ENCODE measurements around the gene VSNL1. TPM values are rescaled to one million over a fixed set of nuclear protein-coding genes. Genes with fewer than 3 reads are reported as not detected.

Gene VSNL1
- total RNA-seq, 6 donors from 2014 or later: 0.33 to 1.2 (median 0.94) TPM; not detected in 3

DNA sequence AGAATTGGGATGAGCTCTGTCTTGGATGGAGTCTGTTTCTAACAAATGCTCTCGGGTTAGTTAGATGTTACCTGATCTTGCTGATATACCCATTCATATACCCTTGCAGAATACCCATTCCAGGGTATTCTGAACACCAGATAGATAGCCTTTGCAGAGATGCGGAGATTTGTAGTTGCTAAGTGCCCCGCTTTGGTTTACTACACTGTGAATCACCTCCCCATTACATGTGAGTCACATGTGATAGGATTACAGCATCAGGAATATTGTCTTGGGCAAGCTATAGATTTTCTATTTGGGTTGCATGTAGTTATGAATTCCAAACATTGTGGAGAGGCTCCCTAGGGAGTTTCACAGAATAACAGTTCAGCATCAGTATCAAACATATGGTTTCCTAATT, 3.8 kb downstream of the VSNL1 start:
- WGBS, 2 donors: 83 to 87% methylated on average over 3 of the region's 3 CpGs
- H3K27me3 ChIP-seq: peaks cover 0 to 18% (median 6%) of the 10 kb centered on the region in 4 donors
- TF ChIP-seq, protein P1, sequence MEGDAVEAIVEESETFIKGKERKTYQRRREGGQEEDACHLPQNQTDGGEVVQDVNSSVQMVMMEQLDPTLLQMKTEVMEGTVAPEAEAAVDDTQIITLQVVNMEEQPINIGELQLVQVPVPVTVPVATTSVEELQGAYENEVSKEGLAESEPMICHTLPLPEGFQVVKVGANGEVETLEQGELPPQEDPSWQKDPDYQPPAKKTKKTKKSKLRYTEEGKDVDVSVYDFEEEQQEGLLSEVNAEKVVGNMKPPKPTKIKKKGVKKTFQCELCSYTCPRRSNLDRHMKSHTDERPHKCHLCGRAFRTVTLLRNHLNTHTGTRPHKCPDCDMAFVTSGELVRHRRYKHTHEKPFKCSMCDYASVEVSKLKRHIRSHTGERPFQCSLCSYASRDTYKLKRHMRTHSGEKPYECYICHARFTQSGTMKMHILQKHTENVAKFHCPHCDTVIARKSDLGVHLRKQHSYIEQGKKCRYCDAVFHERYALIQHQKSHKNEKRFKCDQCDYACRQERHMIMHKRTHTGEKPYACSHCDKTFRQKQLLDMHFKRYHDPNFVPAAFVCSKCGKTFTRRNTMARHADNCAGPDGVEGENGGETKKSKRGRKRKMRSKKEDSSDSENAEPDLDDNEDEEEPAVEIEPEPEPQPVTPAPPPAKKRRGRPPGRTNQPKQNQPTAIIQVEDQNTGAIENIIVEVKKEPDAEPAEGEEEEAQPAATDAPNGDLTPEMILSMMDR (IDR thresholded peaks at IDR 0.05): no peak
- TF ChIP-seq POLR2A (IDR thresholded peaks at IDR 0.05) (no peak), EP300 (IDR thresholded peaks at IDR 0.05) (no peak), POLR2AphosphoS5 (IDR thresholded peaks at IDR 0.05) (no peak)

DNA sequence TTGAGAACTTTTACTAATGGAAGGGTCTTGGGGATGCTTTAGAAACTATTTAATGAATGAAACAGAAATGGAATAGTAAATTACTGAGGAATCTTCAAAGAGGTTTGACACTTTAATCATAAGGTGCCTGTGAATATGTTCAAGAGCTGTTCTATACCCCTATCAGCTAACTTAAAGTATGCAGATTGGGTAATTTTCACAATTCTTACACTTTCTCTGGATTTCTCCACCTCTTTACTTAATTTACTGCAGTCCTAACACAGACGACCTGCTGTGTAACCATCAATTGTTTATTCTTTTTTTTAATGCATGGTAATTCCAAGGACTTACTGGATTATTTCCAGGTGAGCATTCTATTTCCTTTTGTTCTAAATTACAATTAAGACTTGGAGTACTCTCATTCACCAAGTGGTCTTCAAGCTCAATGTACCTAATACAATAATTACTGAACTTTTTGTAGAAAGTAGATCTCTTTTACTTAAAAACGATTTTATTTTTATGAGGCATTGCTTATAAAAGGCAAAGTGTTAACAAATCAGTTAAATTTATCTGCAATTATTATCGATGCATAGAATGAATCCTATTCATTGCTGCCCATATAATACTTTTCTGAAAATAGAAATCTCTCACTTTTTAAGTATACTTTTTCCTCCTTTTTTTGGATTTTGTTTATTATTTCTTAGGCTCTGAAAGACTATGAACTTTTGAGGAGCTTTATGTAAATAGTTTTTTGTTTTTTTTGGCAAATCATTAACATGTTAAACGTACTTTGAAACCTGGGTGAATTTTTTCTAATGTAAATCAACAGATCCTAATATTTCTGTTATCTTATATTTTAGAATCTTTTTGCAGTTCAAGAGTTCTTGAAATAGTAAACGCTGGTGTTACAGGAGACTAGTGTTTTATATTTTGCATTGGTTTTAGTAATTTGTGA, 5.5 kb downstream of the VSNL1 start:
- H3K4me1 ChIP-seq: peaks cover 0 to 4% (median 2%) of the 10 kb centered on the region in 4 donors
- DNase-seq: no peak
- H3K27ac ChIP-seq: no peak overlapping the region
- no peak for TF ChIP-seq POLR2A (IDR thresholded peaks at IDR 0.05)
- ATAC-seq (ENCODE audit: low FRiP score in 2 of 2): no peak
- 41 to 45% methylated on average over 5 of the region's 5 CpGs for WGBS, 2 donors
- no peak overlapping the region for H3K4me3 ChIP-seq
- no peaks in the 10 kb centered on the region for H3K9me3 ChIP-seq
- H3K36me3 ChIP-seq: no peaks in the 10 kb centered on the region
- H3K27me3 ChIP-seq: peaks cover 0 to 10% (median 2%) of the 10 kb centered on the region in 4 donors

More for the DNA sequence above, 3.8 kb downstream of the VSNL1 start:
- no peak overlapping the region for H3K27ac ChIP-seq
- DNase-seq (no peak), ATAC-seq (ENCODE audit: low FRiP score in 2 of 2) (no peak)
- no peaks in the 10 kb centered on the region for H3K9me3 ChIP-seq
- H3K4me3 ChIP-seq: no peak overlapping the region
- H3K36me3 ChIP-seq: no peaks in the 10 kb centered on the region
- peaks cover 7 to 17% (median 11%) of the 10 kb centered on the region in 4 donors for H3K4me1 ChIP-seq

DNA sequence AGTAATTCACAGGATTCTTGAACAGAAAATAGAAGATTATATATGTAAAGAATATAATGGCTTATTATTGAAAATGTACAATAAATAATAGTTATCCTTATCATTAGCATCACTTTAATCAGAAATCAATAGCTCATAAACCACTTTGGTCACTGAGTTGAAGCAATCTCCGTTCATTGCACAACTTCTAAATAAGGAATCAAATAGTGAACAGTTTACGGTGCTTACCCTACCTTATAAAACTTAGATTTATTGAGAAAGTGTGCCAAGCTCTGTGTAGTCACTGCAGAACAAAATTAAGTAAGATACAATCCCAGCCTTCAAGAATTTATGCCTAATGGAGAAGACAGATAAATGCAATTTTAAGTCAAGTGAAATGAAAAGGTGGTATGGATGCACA, 6.7 kb downstream of the VSNL1 start:
- H3K4me3 ChIP-seq: no peak overlapping the region
- peaks cover 0 to 3% (median 1%) of the 10 kb centered on the region in 4 donors for H3K27me3 ChIP-seq
- H3K9me3 ChIP-seq: no peaks in the 10 kb centered on the region
- H3K36me3 ChIP-seq: no peaks in the 10 kb centered on the region
- 81 to 84% methylated on average over 2 of the region's 2 CpGs for WGBS, 2 donors
- TF ChIP-seq POLR2A (IDR thresholded peaks at IDR 0.05) (no peak), EP300 (IDR thresholded peaks at IDR 0.05) (no peak)
- H3K27ac ChIP-seq: no peak overlapping the region
- no peaks in the 10 kb centered on the region for H3K4me1 ChIP-seq
- DNase-seq (no peak), ATAC-seq (ENCODE audit: low FRiP score in 2 of 2) (no peak)

DNA sequence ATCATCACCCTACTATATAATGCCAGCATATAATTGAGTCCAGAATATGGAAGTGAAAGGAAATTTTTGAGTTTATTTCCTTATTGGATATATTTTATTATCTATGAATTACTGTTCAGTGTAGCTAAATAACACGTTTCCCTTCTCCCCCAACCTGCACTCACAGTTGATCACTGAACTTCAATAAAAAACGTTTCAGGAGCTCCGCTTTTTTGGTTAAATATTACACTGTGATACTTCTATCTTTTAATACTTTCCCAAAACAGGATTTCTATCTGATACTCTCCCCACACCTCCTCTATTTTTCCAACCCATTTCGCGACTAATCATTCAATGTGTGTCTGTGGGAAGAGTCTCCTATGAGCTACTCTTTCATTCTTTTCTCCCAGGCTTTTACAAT, 7.2 kb downstream of the VSNL1 start:
- WGBS, 2 donors: 74 to 75% methylated on average over 5 of the region's 5 CpGs
- ATAC-seq (ENCODE audit: low FRiP score in 2 of 2): no peak

DNA sequence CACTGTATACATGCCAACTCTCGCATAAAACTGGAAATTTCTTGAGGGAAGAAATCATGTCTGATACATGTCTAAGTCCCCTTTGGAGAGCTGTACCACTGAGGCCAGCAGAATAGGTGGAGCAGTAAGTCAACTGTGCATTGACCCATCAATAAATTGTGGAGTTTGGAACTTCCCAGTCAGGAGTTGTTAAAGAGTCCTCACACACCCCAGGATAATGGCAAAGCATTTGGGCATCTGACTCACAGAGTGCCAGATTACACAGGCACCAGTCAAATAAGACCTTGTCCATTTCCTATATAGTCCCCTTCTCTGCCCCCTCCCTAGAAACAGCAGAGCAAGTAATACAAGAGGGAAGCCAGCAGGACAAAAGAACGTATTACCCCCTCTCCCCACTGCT, 10.4 kb downstream of the VSNL1 start:
- no peak overlapping the region for H3K27ac ChIP-seq
- no peaks in the 10 kb centered on the region for H3K36me3 ChIP-seq
- TF ChIP-seq, protein P1 (IDR thresholded peaks at IDR 0.05): no peak
- TF ChIP-seq POLR2A (IDR thresholded peaks at IDR 0.05) (no peak), EP300 (IDR thresholded peaks at IDR 0.05) (no peak), POLR2AphosphoS5 (IDR thresholded peaks at IDR 0.05) (no peak)
- no peak for ATAC-seq (ENCODE audit: low FRiP score in 2 of 2)
- DNase-seq: no peak
- WGBS, 2 donors: 87 to 92% methylated on average over 2 of the region's 2 CpGs
- H3K4me3 ChIP-seq: no peak overlapping the region
- no peaks in the 10 kb centered on the region for H3K27me3 ChIP-seq
- H3K9me3 ChIP-seq: no peaks in the 10 kb centered on the region
- H3K4me1 ChIP-seq: no peaks in the 10 kb centered on the region

More for the DNA sequence above, 7.2 kb downstream of the VSNL1 start:
- Histone ChIP-seq H3K9me3 (no peaks in the 10 kb centered on the region), H3K36me3 (no peaks in the 10 kb centered on the region), H3K4me1 (no peaks in the 10 kb centered on the region), H3K27me3 (peaks cover 0 to 2% (median 0%) of the 10 kb centered on the region in 4 donors), H3K27ac (no peak overlapping the region), H3K4me3 (no peak overlapping the region)
- DNase-seq: no peak
- no peak for TF ChIP-seq EP300 (IDR thresholded peaks at IDR 0.05)
- TF ChIP-seq POLR2AphosphoS5 (IDR thresholded peaks at IDR 0.05): no peak
- TF ChIP-seq, protein P1 (IDR thresholded peaks at IDR 0.05): no peak
- TF ChIP-seq POLR2A (IDR thresholded peaks at IDR 0.05): no peak

Data from upper lobe of left lung (tissue), 6 donors.